Ishikawa (cell line): ENCODE results near the gene OXLD1.

Experiments used
- CEBPB ChIP-seq: IDR thresholded peaks from 2 replicates; pipeline ENCODE4 v1.6.1; 2012
- CREB1 ChIP-seq: IDR thresholded peaks from 2 replicates; pipeline ENCODE4 v1.6.1; 2012; ENCODE audit warnings: low read depth
- EGR1 ChIP-seq: IDR thresholded peaks from 2 replicates; pipeline ENCODE4 v1.6.1; 2012
- EP300 ChIP-seq: IDR thresholded peaks from 2 replicates; pipeline ENCODE4 v1.6.1; 2012; ENCODE audit warnings: borderline replicate concordance
- FOXM1 ChIP-seq: IDR thresholded peaks from 2 replicates; pipeline ENCODE4 v1.6.1; 2012; ENCODE audit warnings: low read depth, borderline replicate concordance
- NFIC ChIP-seq: IDR thresholded peaks from 2 replicates; pipeline ENCODE4 v1.6.1; 2012
- RAD21 ChIP-seq: IDR thresholded peaks from 2 replicates; pipeline ENCODE4 v1.6.1; 2012; ENCODE audit warnings: low read depth
- TAF1 ChIP-seq: IDR thresholded peaks from 2 replicates; pipeline ENCODE4 v1.6.1; 2012; ENCODE audit warnings: low read depth, mild to moderate bottlenecking
- TCF12 ChIP-seq: IDR thresholded peaks from 2 replicates; pipeline ENCODE4 v1.6.1; 2012; ENCODE audit warnings: low read depth
- TEAD4 ChIP-seq: IDR thresholded peaks from 2 replicates; pipeline ENCODE4 v1.6.1; 2012
- YY1 ChIP-seq: IDR thresholded peaks from 2 replicates; pipeline ENCODE4 v1.6.1; 2012; ENCODE audit warnings: low read depth
- ZBTB7A ChIP-seq: IDR thresholded peaks from 2 replicates; pipeline ENCODE4 v1.6.1; 2012; ENCODE audit warnings: low read depth
- TF ChIP-seq, protein P1 (sequence below): IDR thresholded peaks from 2 replicates; pipeline ENCODE4 v1.6.1; 2012
- TF ChIP-seq, protein P2 (sequence below): IDR thresholded peaks from 2 replicates; pipeline ENCODE4 v1.6.1; 2012; ENCODE audit warnings: low read depth, mild to moderate bottlenecking
- TF ChIP-seq, protein P3 (sequence below): IDR thresholded peaks from 2 replicates; pipeline ENCODE4 v1.6.1; 2012

Gene OXLD1

DNA sequence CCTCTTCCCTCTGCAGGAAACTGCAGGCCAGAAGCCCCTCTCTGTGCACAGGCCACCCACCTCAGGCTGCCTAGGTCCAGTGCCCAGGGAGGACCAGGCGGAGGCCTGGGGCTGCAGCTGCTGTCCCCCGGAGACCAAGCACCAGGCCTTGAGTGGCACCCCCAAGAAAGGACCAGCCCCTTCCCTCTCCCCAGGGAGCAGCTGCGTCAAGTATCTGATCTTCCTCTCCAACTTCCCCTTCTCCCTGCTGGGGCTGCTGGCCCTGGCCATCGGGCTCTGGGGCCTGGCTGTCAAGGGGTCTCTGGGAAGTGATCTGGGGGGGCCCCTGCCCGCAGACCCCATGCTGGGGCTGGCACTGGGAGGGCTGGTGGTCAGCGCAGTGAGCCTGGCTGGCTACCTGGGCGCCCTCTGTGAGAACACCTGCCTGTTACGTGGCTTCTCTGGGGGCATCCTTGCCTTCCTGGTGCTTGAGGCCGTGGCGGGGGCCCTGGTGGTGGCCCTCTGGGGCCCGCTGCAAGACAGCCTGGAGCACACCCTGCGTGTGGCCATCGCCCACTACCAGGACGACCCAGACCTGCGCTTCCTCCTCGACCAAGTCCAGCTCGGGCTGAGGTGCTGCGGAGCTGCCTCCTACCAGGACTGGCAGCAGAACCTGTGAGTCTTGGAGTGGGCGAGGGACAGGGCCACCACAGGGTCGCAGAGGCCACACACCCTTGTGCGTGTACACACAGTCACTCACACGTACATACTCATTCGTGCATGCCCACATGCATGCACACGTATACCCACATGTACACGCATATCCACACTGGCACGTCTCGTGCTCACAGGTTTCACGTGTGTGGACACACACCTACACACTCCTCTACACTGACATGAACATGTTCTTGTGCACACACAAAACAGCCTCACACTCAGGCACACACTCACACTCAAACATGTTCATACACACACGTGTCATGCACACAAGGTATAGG is 21.1 kb downstream of the OXLD1 start:
- TF ChIP-seq, protein P1, sequence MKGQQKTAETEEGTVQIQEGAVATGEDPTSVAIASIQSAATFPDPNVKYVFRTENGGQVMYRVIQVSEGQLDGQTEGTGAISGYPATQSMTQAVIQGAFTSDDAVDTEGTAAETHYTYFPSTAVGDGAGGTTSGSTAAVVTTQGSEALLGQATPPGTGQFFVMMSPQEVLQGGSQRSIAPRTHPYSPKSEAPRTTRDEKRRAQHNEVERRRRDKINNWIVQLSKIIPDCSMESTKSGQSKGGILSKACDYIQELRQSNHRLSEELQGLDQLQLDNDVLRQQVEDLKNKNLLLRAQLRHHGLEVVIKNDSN = no peak
- TF ChIP-seq CREB1 (no peak), EP300 (no peak), RAD21 (no peak), TEAD4 (no peak), EGR1 (no peak), NFIC (no peak), FOXM1 (no peak), TAF1 (no peak), TCF12 (no peak), ZBTB7A (no peak), CEBPB (no peak), YY1 (no peak)
- TF ChIP-seq, protein P2, sequence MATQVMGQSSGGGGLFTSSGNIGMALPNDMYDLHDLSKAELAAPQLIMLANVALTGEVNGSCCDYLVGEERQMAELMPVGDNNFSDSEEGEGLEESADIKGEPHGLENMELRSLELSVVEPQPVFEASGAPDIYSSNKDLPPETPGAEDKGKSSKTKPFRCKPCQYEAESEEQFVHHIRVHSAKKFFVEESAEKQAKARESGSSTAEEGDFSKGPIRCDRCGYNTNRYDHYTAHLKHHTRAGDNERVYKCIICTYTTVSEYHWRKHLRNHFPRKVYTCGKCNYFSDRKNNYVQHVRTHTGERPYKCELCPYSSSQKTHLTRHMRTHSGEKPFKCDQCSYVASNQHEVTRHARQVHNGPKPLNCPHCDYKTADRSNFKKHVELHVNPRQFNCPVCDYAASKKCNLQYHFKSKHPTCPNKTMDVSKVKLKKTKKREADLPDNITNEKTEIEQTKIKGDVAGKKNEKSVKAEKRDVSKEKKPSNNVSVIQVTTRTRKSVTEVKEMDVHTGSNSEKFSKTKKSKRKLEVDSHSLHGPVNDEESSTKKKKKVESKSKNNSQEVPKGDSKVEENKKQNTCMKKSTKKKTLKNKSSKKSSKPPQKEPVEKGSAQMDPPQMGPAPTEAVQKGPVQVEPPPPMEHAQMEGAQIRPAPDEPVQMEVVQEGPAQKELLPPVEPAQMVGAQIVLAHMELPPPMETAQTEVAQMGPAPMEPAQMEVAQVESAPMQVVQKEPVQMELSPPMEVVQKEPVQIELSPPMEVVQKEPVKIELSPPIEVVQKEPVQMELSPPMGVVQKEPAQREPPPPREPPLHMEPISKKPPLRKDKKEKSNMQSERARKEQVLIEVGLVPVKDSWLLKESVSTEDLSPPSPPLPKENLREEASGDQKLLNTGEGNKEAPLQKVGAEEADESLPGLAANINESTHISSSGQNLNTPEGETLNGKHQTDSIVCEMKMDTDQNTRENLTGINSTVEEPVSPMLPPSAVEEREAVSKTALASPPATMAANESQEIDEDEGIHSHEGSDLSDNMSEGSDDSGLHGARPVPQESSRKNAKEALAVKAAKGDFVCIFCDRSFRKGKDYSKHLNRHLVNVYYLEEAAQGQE = no peak
- TF ChIP-seq, protein P3, sequence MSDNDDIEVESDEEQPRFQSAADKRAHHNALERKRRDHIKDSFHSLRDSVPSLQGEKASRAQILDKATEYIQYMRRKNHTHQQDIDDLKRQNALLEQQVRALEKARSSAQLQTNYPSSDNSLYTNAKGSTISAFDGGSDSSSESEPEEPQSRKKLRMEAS = no peak

DNA sequence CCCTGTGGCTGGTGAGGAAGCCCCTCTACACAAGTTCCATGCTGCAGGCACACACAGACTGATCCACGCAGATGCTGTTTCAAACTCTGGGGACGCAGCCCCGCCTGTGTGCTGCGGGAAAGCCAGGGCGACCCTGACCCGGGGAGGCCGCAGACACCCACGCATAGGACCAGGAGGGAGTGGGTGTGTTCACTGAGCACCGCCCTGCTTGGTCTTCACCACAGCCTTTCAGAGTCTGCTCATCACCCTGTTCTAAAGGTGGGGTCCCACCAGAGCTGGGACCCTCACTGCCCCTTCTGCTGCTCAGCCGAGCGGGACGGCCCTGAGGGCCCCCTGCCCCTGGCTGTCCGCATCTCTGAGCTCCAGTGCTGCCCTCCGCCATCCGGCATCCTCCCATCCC is 21.9 kb downstream of the OXLD1 start:
- TF ChIP-seq YY1 (no peak), TAF1 (no peak), TEAD4 (no peak), FOXM1 (no peak), CEBPB (no peak), TCF12 (no peak), EGR1 (no peak), ZBTB7A (no peak), CREB1 (no peak)
- TF ChIP-seq, protein P2 = no peak

DNA sequence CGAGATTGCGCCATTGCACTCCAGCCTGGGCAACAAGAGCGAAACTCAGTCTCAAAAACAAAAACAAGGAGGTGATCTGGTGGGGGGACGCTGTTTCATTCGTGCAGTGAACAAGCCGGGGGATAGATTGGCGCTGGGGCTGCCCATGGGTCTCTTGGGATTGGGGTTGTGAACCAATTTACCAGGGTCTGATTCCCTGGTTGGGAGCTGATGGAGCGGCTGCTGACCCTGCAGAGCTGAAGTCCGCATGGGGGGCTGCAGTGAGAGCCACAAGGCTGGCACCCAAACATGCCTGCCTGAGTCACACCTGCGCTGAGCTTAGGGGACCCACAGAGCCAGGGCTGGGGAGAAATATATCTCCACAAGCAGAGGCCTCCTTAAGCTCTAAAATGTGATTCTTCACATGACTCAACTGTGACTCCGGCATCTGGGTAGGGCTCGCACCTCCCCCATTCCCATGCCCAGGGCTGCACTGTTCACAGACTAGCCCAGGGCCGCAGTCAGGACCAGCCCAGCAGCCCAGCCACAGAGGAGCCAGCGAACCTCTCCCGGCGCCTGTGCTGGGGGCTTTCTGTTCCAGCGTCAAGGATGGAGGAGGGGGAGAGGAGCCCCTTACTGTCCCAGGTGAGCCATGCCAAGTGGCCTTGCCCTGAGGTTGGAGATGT is 24.4 kb downstream of the OXLD1 start:
- TF ChIP-seq, protein P3 = no peak
- no peak for TF ChIP-seq TEAD4
- TF ChIP-seq, protein P2 = no peak
- TF ChIP-seq NFIC = no peak
- no peak for TF ChIP-seq YY1
- no peak for TF ChIP-seq TCF12
- TF ChIP-seq CEBPB = no peak
- no peak for TF ChIP-seq EP300
- no peak for TF ChIP-seq RAD21
- TF ChIP-seq TAF1 = no peak
- TF ChIP-seq, protein P1 = no peak
- no peak for TF ChIP-seq ZBTB7A
- no peak for TF ChIP-seq FOXM1
- TF ChIP-seq CREB1 = no peak
- no peak for TF ChIP-seq EGR1
